Transverse colon (tissue), 4 donors: ENCODE measurements around the gene PCCA.

Experiments used
- CTCF ChIP-seq, 5 experiments: fragments of 200-600 bp in 3 of 5; fragments of 450-650 bp in 2 of 5; sonication (generic) in 3 of 5; IDR thresholded peaks; 1 replicate in 2 of 5; 2 replicates in 3 of 5; pipeline ENCODE4 v1.5.1; 2016 to 2017; ENCODE audit warnings: antibody characterized with exemption in 5 of 5, inconsistent platforms in 3 of 5, mild to moderate bottlenecking in 2 of 5, moderate library complexity in 1 of 5
- EP300 ChIP-seq: sonication (generic); formaldehyde crosslinking; IDR thresholded peaks from one replicate; pipeline ENCODE4 v1.6.1; 2017; ENCODE audit warnings: antibody characterized with exemption, low read depth
- POLR2A ChIP-seq: fragments of 450-650 bp; IDR thresholded peaks from one replicate; pipeline ENCODE4 v1.6.1; 2016; ENCODE audit warnings: antibody characterized with exemption, mild to moderate bottlenecking, moderate library complexity
- POLR2AphosphoS5 ChIP-seq, 3 donors: sonication (generic); formaldehyde crosslinking; IDR thresholded peaks; one replicate each; pipeline ENCODE4 v1.6.1; 2016; ENCODE audit warnings: antibody characterized with exemption in 3 of 3

GRCh38 chr13:100534147-100534843 is 445.4 kb downstream of the PCCA start:
- TF ChIP-seq CTCF (IDR thresholded peaks at IDR 0.05) (no peak), POLR2AphosphoS5 (IDR thresholded peaks at IDR 0.05) (no peak), POLR2A (no peak), EP300 (no peak)
